ENCODE measurements around the gene ADORA1. TPM values are rescaled to one million over a fixed set of nuclear protein-coding genes. Genes with fewer than 3 reads are reported as not detected.

ADORA1 gene
- total and polyA plus RNA-seq, 2 donors from 2014 or later, result 4.9 to 21.2 TPM

DNA sequence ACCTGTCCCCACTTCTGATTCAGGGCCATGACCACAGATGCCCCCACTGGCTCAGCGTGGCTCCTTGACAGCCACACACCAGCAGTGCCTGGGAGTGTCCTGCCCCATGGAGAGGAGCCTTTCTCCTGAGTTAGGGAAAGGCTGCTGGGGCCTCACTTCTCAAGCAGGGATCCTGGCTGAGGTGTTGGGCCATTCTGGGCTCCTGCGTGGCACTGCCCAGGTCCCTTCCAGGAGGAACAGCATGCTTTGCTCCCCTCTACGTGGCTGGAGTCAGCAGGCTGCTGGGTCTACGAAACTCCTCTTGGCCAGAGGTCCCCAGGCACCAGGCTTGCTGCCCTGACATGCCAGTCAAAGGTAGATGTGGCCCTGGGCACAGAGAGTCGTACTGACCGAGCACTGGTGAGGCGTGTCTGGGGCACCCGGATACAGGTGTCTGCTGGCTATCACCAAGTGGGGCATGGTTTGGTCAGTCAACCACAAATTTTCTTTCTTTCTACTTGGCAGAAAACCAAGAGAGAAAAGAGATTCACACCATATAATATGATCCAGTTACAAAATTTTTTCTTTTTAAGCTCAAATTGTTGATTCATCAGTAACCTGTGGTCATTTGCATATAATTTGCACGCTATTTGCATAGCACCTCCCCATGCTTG is 4.1 kb downstream of the ADORA1 start:
- no peaks in the 10 kb centered on the region for H3K36me3 ChIP-seq (ENCODE audit: control insufficient read depth in 2 of 3, insufficient read depth in 3 of 3, low read length in 3 of 3)
- intact Hi-C loops (cut with DNase I), result no loop called here
- FAIRE-seq, result no peak

GRCh38 chr1:203133970-203134725 is 6.6 kb downstream of the ADORA1 start:
- Histone ChIP-seq H3K4me3 (ENCODE audit: low read length in 3 of 3) (no peak overlapping the region), H3K27me3 (ENCODE audit: control insufficient read depth, insufficient read depth, low read length) (no peaks in the 10 kb centered on the region), H3K9ac (ENCODE audit: low read length in 3 of 3) (no peak overlapping the region), H3K9me3 (ENCODE audit: control insufficient read depth in 2 of 3, insufficient read depth in 1 of 3, low read length in 3 of 3) (no peaks in the 10 kb centered on the region), H3K4me1 (ENCODE audit: control insufficient read depth in 2 of 3, insufficient read depth in 2 of 3, low read depth in 1 of 3, low read length in 3 of 3) (peaks cover 0 to 4% (median 0%) of the 10 kb centered on the region in 3 donors), H3K27ac (ENCODE audit: low read depth in 2 of 2, low read length in 2 of 2) (no peak overlapping the region), H3K36me3 (ENCODE audit: control insufficient read depth in 2 of 3, insufficient read depth in 3 of 3, low read length in 3 of 3) (no peaks in the 10 kb centered on the region)
- no peak for TF ChIP-seq CTCF (IDR thresholded peaks at IDR 0.05; ENCODE audit: borderline replicate concordance, extremely low read depth, insufficient read depth)
- intact Hi-C loops (cut with DNase I), result no loop called here
- FAIRE-seq, result no peak
- no peak for DNase-seq

More for the DNA sequence above, 4.1 kb downstream of the ADORA1 start:
- Histone ChIP-seq H3K4me3 (ENCODE audit: low read length in 3 of 3) (no peak overlapping the region), H3K9me3 (ENCODE audit: control insufficient read depth in 2 of 3, insufficient read depth in 1 of 3, low read length in 3 of 3) (no peaks in the 10 kb centered on the region), H3K4me1 (ENCODE audit: control insufficient read depth in 2 of 3, insufficient read depth in 2 of 3, low read depth in 1 of 3, low read length in 3 of 3) (peaks cover 3 to 20% (median 10%) of the 10 kb centered on the region in 3 donors), H3K9ac (ENCODE audit: low read length in 3 of 3) (no peak overlapping the region), H3K27me3 (ENCODE audit: control insufficient read depth, insufficient read depth, low read length) (no peaks in the 10 kb centered on the region), H3K27ac (ENCODE audit: low read depth in 2 of 2, low read length in 2 of 2) (no peak overlapping the region)
- no peak for TF ChIP-seq CTCF (IDR thresholded peaks at IDR 0.05; ENCODE audit: borderline replicate concordance, extremely low read depth, insufficient read depth)
- DNase-seq, result no peak

DNA sequence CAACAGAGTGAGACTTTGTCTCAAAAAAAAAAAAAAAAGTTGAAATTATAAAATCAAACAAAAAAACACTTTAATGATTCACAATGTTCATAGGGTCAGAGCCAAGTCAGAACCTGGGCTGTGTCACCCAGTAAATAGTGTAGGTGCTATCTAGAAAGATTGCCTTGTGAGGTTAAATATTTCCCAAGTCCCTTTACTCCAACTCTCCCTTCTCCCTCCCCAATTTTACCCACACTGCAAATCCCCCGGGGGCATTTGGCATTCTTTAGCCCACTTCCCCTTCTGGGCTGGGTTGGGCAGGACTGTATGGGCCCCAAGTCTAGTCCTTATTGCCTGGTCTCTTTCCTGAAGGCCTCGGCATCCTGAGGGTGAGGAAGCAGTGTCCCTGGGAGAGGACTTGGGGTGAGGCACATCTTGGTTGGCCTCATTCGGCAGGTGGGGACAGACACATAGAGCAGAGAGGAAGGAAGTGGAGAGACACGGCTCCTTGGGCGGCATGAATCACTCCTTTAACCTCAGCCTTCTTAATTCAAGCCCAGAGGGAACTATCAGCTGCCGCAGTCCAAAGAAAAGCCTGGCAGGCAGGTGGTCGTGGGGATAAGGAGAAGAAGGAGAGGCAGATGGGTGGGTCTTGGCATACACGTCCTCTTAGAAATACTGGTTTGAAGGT is 8.2 kb downstream of the ADORA1 start:
- intact Hi-C loops (cut with DNase I), result no loop called here

More for the DNA sequence above, 8.2 kb downstream of the ADORA1 start:
- no peak for DNase-seq
- Histone ChIP-seq H3K27ac (ENCODE audit: low read depth in 2 of 2, low read length in 2 of 2) (no peak overlapping the region), H3K27me3 (ENCODE audit: control insufficient read depth, insufficient read depth, low read length) (no peaks in the 10 kb centered on the region), H3K36me3 (ENCODE audit: control insufficient read depth in 2 of 3, insufficient read depth in 3 of 3, low read length in 3 of 3) (no peaks in the 10 kb centered on the region), H3K9me3 (ENCODE audit: control insufficient read depth in 2 of 3, insufficient read depth in 1 of 3, low read length in 3 of 3) (no peaks in the 10 kb centered on the region), H3K9ac (ENCODE audit: low read length in 3 of 3) (no peak overlapping the region), H3K4me3 (ENCODE audit: low read length in 3 of 3) (no peak overlapping the region), H3K4me1 (ENCODE audit: control insufficient read depth in 2 of 3, insufficient read depth in 2 of 3, low read depth in 1 of 3, low read length in 3 of 3) (no peaks in the 10 kb centered on the region)
- no peak for FAIRE-seq
- no peak for TF ChIP-seq CTCF (IDR thresholded peaks at IDR 0.05; ENCODE audit: borderline replicate concordance, extremely low read depth, insufficient read depth)
